GM19025 (cell line): ENCODE data around the gene FBXO40.
A peak's percentile ranks its signal among the peaks of the same experiment; 100 is the strongest.
"Not testable (repeated sequence)": the region's sequence is repeated elsewhere in the genome, so short reads cannot be mapped to it uniquely, and the experiment has no call there.

Experiments used
- ATAC-seq: cut with Tn5 transposase; IDR thresholded peaks from one replicate; pipeline ENCODE4 v1.9.1; 2021; ENCODE audit warnings: mild to moderate bottlenecking, low read depth, moderate library complexity; ENCODE audit not compliant: unreplicated experiment

FBXO40 gene

GRCh38 chr3:121592856-121593702, at the start of gene FBXO40:
Gene FBXO40 (plus strand): TSS chr3:121593379. CDS start chr3:121620576, 27,197 bp downstream.
- ATAC-seq = peak; percentile 73

- peak; percentile 4 for ATAC-seq
These were observed 48.1 kb upstream of the FBXO40 start for GRCh38 chr3:121545049-121545573.

GRCh38 chr3:121545574-121546455, 47.4 kb upstream of the FBXO40 start, which contains the start of gene POLQ:
Gene POLQ (minus strand): TSS chr3:121545988. CDS start chr3:121545877, 111 bp downstream.
- ATAC-seq = peak; percentile 70

- ATAC-seq = no peak
These were observed 40.8 kb upstream of the FBXO40 start for GRCh38 chr3:121552379-121552778.

- no peak for ATAC-seq
These were observed 40.4 kb upstream of the FBXO40 start for GRCh38 chr3:121552797-121553196.

- ATAC-seq = no peak
These were observed 35.7 kb upstream of the FBXO40 start for GRCh38 chr3:121557426-121557934.

GRCh38 chr3:121562148-121562547, 31.0 kb upstream of the FBXO40 start:
- no peak for ATAC-seq

- no peak for ATAC-seq
These were observed 26.4 kb upstream of the FBXO40 start for GRCh38 chr3:121566773-121567172.

- no peak for ATAC-seq
These were observed 25.5 kb upstream of the FBXO40 start, which contains the start of gene ARGFX for GRCh38 chr3:121567649-121568048. Gene ARGFX (plus strand): TSS chr3:121567949. CDS start chr3:121570714, 2,765 bp downstream.

GRCh38 chr3:121574449-121574848, 18.7 kb upstream of the FBXO40 start:
- no peak for ATAC-seq

GRCh38 chr3:121581691-121582090, 11.5 kb upstream of the FBXO40 start:
- ATAC-seq = no peak

- ATAC-seq = no peak
These were observed 8.8 kb upstream of the FBXO40 start for GRCh38 chr3:121584418-121584817.

GRCh38 chr3:121593806-121594205, 627 bp downstream of the FBXO40 start:
- not testable (repeated sequence) for ATAC-seq

GRCh38 chr3:121594850-121595249, 1.7 kb downstream of the FBXO40 start:
- ATAC-seq = no peak

GRCh38 chr3:121595765-121596406, 2.7 kb downstream of the FBXO40 start:
- no peak for ATAC-seq

- ATAC-seq = no peak
These were observed 5.4 kb downstream of the FBXO40 start for GRCh38 chr3:121598564-121598963.

- ATAC-seq = not testable (repeated sequence)
These were observed 6.7 kb downstream of the FBXO40 start for GRCh38 chr3:121599900-121600299.

GRCh38 chr3:121601212-121601812, 8.1 kb downstream of the FBXO40 start:
- no peak for ATAC-seq

GRCh38 chr3:121604759-121605158, 11.6 kb downstream of the FBXO40 start:
- ATAC-seq = no peak

- ATAC-seq = no peak
These were observed 12.9 kb downstream of the FBXO40 start for GRCh38 chr3:121606106-121606505.
